ENCODE results near the gene KCTD19.
A peak's percentile ranks its signal among the peaks of the same experiment; 100 is the strongest.

Gene KCTD19

GRCh38 chr16:67282447-67282805, 44.1 kb downstream of the KCTD19 start:
- no peak for DNase-seq (ENCODE audit: low spot score)
- no peak for TF ChIP-seq CTCF (IDR thresholded peaks at IDR 0.05; ENCODE audit: extremely low read depth, missing control alignments)

- DNase-seq (ENCODE audit: low spot score): no peak
- no peak for TF ChIP-seq CTCF (IDR thresholded peaks at IDR 0.05; ENCODE audit: extremely low read depth, missing control alignments)
These were observed 44.8 kb downstream of the KCTD19 start for GRCh38 chr16:67281536-67282446.

GRCh38 chr16:67280090-67281015, 46.2 kb downstream of the KCTD19 start:
- no peak for DNase-seq (ENCODE audit: low spot score)

GRCh38 chr16:67279296-67280089, 47.0 kb downstream of the KCTD19 start, which contains the start of gene PLEKHG4:
PLEKHG4 (plus strand) TSS chr16:67279532; CDS start chr16:67280045, 513 bp downstream.
- DNase-seq (ENCODE audit: low spot score): peak; percentile 99
- TF ChIP-seq CTCF (IDR thresholded peaks at IDR 0.05; ENCODE audit: extremely low read depth, missing control alignments): peak; percentile 86

More at GRCh38 chr16:67280090-67281015, 46.2 kb downstream of the KCTD19 start:
- no peak for TF ChIP-seq CTCF (IDR thresholded peaks at IDR 0.05; ENCODE audit: extremely low read depth, missing control alignments)

- no peak for TF ChIP-seq CTCF (IDR thresholded peaks at IDR 0.05; ENCODE audit: extremely low read depth, missing control alignments)
- DNase-seq (ENCODE audit: low spot score): peak; percentile 85
These were observed 47.7 kb downstream of the KCTD19 start for GRCh38 chr16:67278773-67279295.

GRCh38 chr16:67277999-67278772, 48.4 kb downstream of the KCTD19 start:
- TF ChIP-seq CTCF (IDR thresholded peaks at IDR 0.05; ENCODE audit: extremely low read depth, missing control alignments): no peak

More at GRCh38 chr16:67277999-67278772, 48.4 kb downstream of the KCTD19 start:
- no peak for DNase-seq (ENCODE audit: low spot score)

All from GM20000 (cell line).